Measurements from ENCODE around the gene XKR3.
"Not testable (repeated sequence)": the region's sequence is repeated elsewhere in the genome, so short reads cannot be mapped to it uniquely, and the experiment has no call there.

XKR3 gene

GRCh38 chr22:16824716-16825687 lies at the start of gene XKR3:
TSS of gene XKR3 (minus strand) at chr22:16825411. CDS start at chr22:16808073, 17,338 bp downstream.
- no peak for FAIRE-seq

- not testable (repeated sequence) for FAIRE-seq
Observed at GRCh38 chr22:16869640-16870039, 44.4 kb upstream of the XKR3 start.

- FAIRE-seq = no peak
Observed at GRCh38 chr22:16866167-16866566, 41.0 kb upstream of the XKR3 start.

- FAIRE-seq = not testable (repeated sequence)
Observed at GRCh38 chr22:16856851-16857250, 31.6 kb upstream of the XKR3 start.

- no peak for FAIRE-seq
Observed at GRCh38 chr22:16854631-16855030, 29.4 kb upstream of the XKR3 start.

GRCh38 chr22:16851268-16851996 lies 26.2 kb upstream of the XKR3 start:
- FAIRE-seq = not testable (repeated sequence)

GRCh38 chr22:16847271-16847670 lies 22.1 kb upstream of the XKR3 start:
- FAIRE-seq = no peak

GRCh38 chr22:16845881-16846280 lies 20.7 kb upstream of the XKR3 start:
- no peak for FAIRE-seq

GRCh38 chr22:16845465-16845864 lies 20.3 kb upstream of the XKR3 start:
- FAIRE-seq = no peak

GRCh38 chr22:16844529-16844928 lies 19.3 kb upstream of the XKR3 start:
- FAIRE-seq = no peak

GRCh38 chr22:16838073-16838472 lies 12.9 kb upstream of the XKR3 start:
- no peak for FAIRE-seq

GRCh38 chr22:16834971-16835370 lies 9.8 kb upstream of the XKR3 start:
- FAIRE-seq = no peak

- no peak for FAIRE-seq
Observed at GRCh38 chr22:16831257-16831656, 6.0 kb upstream of the XKR3 start.

GRCh38 chr22:16829985-16830384 lies 4.8 kb upstream of the XKR3 start:
- no peak for FAIRE-seq

GRCh38 chr22:16828876-16829275 lies 3.7 kb upstream of the XKR3 start:
- FAIRE-seq = no peak

GRCh38 chr22:16827506-16827905 lies 2.3 kb upstream of the XKR3 start:
- no peak for FAIRE-seq

- no peak for FAIRE-seq
Observed at GRCh38 chr22:16819249-16819648, 6.0 kb downstream of the XKR3 start.

- FAIRE-seq = no peak
Observed at GRCh38 chr22:16818538-16818937, 6.7 kb downstream of the XKR3 start.

- no peak for FAIRE-seq
Observed at GRCh38 chr22:16815073-16815472, 10.1 kb downstream of the XKR3 start.

GRCh38 chr22:16810188-16810802 lies 14.9 kb downstream of the XKR3 start:
- no peak for FAIRE-seq

GRCh38 chr22:16808744-16809143 lies 16.5 kb downstream of the XKR3 start:
- FAIRE-seq = no peak

- FAIRE-seq = no peak
Observed at GRCh38 chr22:16807109-16807508, 18.1 kb downstream of the XKR3 start.

- no peak for FAIRE-seq
Observed at GRCh38 chr22:16806401-16806800, 18.8 kb downstream of the XKR3 start.
